HG02981 (cell line): ENCODE results near the gene RAP1A.
"Not testable (repeated sequence)": the region's sequence is repeated elsewhere in the genome, so short reads cannot be mapped to it uniquely, and the experiment has no call there.

Source experiments
- ATAC-seq: cut with Tn5 transposase; IDR thresholded peaks from one replicate; pipeline ENCODE4 v1.9.1; 2021; ENCODE audit warnings: mild to moderate bottlenecking, moderate library complexity; ENCODE audit not compliant: unreplicated experiment

Gene RAP1A

DNA sequence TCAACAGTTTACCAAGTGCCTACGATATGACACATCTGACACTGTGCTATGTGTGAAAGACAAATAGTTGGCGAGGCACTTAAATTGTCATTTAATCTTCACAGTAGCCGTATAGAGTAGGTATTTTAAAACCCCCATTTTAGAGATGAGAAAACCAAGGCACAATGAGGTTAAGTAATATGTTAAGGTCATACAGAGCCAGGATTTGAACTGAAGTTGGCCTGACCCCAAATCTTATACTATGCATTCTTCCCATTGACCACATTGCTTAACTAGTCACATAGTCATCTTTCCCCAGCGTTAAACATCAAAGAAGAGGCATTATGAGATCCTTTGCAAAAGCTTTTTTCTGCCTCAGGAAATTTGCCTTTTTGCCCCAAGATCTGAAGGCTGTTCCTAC lies 115.7 kb downstream of the RAP1A start:
- ATAC-seq, result no peak

DNA sequence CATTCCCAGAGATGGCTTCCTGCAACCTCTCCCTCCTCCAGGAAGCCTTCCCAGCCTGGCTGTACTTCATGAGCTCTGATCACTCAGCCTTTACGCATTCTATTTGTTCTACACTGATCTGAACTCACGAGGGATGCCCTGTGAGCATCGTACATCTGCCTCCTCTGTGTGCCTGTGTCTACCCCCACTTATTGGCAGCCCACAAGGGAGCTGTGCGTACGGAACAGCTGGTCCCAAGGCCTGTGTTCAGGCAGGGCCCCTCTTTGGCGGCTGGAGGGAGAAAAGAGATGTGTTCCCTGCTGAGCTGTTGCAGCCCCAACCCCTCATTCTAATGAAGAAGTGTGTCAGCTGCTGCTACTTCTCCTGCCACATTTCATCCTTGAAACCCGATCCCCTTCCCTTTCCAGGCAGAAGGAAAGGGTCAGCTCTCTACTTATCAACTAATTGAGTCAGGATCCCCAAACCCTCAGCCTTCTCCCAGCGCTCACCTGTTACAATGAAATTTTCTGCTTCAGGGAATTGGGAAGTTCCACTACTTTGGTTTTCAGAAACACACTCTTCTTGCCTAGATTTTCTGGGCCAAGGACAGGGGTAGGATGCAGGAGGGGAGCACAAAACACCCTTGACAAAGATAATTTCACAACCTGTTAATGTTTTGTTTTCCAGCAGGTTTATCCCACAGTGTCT lies 116.4 kb downstream of the RAP1A start:
- no peak for ATAC-seq

DNA sequence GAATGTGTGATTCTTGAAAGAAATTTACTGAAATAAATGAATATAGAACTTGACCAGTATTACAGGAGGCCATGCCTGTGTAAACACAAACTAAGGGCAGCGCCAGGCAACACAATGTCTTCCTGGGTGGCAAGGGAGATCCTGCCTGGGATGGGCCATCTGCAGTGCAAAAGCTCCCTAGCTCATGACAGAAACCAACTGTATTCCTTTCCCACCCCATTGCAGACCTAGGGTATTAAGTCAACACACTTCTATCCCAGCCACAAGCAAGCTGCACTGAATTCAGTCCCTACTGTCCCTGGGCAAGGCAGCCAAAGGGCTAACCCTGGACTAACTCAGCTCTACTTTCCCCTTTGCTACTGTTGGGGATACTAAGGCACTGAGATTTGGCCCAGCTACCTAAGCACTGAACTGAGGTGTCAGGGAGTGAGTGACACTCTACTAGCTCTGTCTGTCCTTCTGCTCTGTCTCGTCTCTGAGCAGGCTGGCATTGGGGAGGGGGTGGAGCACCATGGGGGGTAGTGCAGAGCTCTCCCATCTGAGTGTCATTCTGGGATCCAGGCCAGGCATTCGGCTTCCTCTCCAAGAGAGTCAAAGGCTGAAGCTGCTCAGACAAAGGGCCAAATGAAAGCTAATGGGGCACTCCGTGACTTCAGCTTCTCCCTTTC lies 117.1 kb downstream of the RAP1A start:
- ATAC-seq, result no peak

DNA sequence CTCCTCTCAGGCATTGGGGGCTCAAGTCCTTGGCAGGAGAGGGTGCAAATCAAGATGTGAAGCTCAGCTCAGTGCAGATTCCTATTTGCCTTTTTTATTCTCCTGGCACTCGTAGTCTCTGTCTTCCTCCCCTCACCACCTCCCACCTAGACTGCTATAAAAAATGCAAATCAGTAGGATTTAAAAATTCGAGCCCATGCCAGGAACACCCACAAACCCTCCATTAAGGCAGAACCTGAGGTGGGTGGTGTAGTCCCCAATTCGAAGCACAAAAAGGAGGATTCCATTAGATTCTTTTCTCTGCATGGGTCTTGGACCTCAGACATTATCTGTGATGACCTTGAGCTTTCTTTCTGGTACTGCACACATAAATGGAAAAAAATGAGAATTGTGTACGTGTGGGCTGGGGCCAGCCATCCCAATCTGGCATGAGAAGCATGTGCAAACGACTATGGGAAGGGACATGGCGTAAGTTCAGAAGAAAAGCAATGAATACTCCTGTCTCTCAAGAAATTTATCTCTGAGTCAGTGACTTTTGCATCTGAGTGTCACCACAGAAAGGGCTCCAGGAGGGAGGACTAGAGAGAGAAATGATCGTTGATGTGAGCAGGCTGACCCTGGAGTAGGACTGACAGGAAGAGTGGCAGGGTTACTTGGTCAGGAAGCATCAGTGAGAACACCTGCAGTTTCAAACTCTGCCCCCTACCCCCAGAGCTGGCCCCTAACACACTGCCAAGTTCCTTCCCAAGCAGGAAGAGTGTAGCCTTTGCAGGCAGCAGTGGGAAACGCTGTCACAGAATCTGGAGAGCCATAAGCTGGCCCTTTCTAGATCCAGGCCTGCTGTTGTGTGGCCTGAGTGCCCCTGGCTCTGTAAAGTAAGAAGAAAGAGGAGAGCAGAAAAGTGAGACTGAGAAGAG lies 117.9 kb downstream of the RAP1A start:
- ATAC-seq, result no peak

DNA sequence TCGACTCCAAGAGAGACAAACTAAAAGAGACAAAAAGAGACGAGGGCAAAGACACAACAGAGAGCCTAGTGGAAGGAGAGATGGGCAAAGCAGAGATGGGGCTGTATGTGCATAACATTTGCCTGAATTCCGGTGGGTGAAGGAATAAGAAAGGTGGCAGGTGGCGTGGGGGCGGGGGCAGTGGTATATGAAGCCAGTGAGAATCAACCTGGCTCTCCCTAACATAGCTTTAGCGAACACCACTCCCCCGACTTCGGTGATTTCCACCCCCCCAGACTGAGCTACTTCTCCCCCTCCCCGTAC lies 118.5 kb downstream of the RAP1A start:
- ATAC-seq, result no peak

DNA sequence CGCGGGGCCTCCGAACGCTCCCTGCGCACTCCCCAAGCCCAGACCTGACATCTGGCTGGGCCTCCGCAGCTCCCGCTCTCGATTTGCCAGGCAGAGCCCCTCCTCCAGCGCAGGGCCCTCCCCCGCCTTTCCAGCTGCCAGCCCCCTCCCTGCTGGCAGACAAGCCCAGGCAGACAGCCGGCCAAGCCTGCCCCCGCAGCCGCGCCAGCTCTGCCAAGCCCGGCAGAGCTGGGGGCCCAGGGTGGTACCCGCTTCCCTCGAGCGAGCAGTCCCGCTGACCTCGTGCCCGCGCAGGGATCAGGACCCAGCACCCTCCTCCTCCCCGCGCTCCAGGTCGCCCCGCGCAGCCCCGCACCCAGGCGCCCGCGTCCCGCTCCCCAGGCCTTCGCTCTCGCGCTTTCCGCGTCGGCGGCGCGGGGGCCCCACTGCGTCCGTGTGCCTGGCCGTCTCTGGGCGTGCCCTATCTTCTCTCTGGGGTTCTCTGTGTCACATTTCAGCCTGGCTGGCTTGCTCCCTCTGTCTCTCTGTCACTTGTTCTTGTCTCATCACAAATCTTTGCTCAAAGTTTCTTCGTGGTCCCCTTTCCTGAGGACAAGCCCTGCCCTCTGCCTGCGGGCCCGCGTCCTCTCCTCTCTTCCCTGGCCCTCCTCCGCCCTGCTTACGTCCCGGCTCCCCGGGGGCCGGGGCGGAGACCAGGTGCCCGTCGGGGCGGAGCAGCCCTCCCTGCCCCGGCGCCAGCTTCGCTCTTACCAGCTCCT lies 119.0 kb downstream of the RAP1A start:
- peak; percentile 36 for ATAC-seq

GRCh38 chr1:111739194-111739924 lies 119.8 kb downstream of the RAP1A start, which contains the start of gene INKA2:
Gene INKA2, minus strand, starts transcription at chr1:111739395. Its CDS starts 153 bp downstream, at chr1:111739242.
- peak; percentile 77 for ATAC-seq

DNA sequence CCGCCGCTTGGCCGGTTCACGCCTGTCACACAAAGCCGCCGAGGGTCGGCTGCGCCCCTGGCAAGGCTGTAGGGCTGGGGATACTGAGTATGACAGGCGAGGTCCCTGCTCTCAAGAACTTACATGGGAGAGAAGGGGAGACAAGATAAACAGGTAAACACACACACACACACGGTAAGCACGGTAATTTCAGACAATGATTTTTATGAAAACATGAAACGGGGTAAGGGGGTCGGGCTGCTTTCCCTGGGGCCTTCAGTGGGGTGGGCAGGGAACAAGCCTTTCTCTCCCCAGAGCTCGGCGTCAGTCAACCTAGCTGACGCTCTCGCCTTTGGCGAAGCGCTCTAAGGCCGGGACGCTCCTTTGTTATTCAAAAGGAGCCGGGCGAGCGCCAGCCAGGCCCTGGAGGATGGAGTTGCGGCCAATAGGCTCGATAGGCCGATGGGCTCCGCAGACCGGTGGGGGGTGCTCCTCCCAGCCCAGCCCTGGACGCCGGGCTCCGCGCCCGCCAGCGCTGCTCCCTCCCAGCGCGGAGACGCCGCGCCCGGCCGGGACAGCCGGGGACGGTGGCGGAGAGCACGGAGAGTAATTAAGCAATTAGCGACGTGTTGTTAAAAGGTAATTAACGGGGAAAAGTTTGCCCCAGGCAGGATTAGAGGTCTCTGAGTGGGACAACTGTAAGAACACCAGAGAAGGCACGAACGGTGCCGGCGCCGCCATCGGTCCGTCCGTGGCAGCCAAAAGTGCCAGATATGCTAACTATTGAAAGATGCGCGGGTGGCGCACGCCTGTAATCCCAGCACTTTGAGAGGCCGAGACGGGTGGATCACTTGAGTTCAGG lies 120.6 kb downstream of the RAP1A start:
- no peak for ATAC-seq

DNA sequence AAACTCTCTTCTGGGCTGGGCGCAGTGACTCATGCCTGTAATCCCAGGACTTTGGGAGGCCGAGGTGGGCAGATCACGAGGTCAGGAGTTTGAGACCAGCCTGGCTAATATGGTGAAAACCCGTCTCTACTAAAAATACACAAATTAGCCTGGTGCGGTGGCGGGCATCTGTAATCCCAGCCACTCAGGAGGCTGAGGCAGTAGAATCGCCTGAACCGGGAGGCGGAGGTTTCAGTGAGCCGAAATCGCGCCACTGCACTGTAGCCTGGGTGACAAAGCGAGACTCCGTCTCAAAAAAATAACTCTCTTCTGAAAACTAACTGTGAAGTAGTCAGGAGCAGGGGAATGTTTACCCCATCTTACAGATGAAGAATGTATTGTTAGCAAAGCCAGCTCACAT lies 122.7 kb downstream of the RAP1A start:
- not testable (repeated sequence) for ATAC-seq

DNA sequence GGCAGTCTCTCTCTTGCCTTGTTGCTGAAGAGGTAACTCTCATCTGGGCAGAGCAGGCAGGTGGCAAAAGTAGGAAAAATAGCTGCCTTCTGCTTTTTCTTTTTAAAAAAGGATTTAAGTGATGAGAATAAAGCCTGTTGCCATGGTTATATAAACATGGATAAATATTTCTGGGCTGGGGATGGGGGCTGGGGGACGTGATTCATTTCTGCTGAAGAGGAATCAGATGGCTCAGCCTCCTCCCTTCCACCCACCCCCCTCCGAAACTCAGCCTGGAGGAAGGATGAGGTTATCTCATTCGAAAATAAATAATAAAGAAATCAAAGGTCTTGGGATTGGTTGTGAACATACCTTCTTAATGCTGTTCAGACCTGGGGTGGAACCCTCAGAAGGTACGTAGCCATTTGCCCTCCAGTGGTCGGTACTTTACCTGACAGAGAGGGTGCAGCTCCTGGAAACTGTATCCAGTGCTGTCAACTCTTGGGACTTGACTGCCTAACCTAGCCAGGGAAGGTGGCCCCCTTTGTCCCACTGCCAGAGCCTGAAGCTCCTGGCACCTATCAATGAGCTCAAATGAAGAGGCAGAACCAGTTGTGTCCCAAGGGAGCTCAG lies 123.5 kb downstream of the RAP1A start:
- no peak for ATAC-seq

- ATAC-seq, result no peak
These were observed 124.1 kb downstream of the RAP1A start for GRCh38 chr1:111743679-111744101.

DNA sequence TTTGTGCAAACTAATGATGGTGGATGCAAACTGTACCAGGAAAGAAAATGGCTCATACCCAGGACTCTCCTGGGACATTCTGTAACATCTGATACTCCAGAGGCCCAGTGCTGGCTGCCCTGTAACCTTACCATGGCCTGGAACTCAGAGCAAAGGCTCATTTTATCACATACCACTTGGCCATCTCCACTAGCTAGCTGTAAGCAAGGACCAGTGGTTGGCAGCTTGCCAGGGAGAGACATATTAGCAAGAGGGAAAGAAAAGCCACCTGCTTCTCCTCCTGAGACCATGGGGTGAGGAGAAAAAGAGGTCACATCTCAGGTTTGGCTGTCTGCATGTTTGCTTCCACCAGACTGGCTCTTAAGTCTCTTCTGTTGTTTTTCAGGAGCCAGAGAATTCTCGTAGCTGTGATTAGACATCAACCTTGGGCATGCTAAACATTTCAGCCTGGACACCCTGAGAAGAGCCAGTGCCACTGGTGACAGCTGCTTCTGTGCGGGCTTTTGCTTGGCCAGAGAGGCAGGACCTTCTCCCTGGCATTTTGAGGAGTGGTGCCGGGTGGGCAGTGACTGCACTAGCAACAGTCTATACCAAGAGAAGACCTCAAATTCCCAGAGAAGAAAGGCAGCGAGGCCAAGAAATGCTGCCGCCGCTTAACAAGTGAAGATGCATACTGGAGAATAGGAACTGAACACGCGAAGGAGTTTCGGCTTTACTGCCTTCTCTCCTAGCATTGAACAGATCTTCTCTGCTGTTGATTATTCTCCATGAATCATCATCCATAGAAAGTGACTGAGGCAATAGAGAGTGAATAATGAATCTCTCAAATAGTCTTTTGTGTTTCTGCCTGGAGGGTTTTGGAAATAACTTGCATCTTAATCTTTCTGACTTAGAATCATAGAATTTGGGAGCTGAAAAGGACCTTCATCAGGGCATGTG lies 126.4 kb downstream of the RAP1A start:
- no peak for ATAC-seq

DNA sequence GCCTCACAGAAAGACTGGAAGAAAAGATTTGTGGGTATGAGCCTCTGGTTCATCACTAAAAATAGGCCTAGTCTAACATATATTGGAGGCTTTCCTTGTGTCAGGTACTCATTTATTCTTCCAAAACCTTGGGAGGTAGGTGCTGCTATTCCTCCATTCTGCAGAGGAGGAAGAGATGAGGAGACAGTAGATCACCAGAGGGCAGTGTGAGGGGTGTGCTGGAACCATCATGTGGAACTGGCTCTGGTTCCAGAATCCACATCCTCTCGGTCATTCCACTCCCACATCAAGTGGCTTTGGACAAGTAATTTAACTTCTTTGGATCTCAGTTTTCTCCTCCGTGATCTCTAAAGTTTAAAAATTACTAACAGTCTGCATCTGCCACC lies 127.0 kb downstream of the RAP1A start:
- no peak for ATAC-seq

DNA sequence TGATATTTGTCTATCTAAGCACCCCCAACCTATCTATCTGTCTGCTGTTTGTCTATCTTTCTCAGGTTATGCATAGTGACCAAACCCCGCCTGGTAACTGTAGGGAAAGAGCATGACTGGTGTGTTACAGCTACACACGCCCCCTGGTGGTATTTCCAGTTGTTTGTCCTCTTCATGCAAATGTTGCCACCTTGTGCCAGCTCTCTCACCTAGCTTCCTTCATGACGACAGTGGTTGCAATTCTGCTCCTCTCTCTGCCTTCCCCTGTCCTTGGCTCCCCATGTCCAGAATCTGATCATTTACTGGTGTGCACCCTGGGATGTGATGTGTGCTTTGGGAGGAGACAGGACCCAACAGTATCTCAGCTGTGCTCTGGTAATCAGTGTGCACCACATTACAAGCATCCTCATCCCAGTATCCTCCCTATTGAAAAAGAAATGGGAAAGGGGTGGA lies 127.7 kb downstream of the RAP1A start:
- ATAC-seq, result no peak

DNA sequence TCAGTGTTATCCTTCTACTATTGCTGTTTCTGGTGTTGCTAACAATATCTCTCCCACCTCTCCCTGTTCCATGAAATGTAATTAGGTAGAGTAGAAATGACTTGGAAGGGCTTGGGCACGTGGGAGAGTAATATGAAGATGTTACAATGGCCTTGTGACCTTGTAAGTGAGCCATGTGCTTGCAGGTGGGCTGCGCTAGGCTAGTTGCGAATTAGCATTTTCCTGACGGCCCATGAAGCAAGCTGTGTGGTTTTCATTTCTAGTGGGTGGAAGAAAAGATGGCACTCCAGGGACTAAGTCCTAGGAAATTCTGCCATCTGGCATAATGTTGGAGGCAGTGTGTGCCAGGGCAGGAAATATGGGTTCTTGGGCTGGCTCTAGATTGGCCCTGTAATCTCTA lies 128.4 kb downstream of the RAP1A start:
- ATAC-seq, result no peak

- no peak for ATAC-seq
These were observed 130.0 kb downstream of the RAP1A start for GRCh38 chr1:111749628-111750027.

- no peak for ATAC-seq
These were observed 131.3 kb downstream of the RAP1A start for GRCh38 chr1:111750856-111751255.
